ENCODE data around the gene FGF9.

DNA sequence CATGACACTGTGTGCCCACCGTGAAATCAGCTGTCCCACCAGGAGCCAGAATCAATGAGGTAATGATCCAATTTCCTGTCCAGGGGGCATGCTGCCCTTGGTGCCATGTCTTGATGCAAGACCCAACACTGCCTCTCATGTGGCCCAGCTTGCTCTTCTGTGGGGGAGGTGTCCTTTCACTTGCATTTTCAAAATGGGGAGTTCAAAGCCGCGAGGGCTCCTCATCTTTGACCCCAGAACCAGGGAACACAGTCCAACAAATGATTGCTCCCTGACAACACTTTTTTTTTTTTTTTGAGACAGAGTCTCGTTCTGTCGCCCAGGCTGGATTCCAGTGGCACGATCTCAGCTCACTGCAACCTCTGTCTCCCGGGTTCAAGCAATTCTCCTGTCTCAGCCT, 64.1 kb downstream of the FGF9 start:
- TF ChIP-seq TAF1 (IDR thresholded peaks at IDR 0.05; ENCODE audit: low read depth, low read length) (no peak), BRCA1 (IDR thresholded peaks at IDR 0.05; ENCODE audit: low read depth, low read length) (no peak), RAD21 (IDR thresholded peaks at IDR 0.05 in 1 of 2, conservative IDR thresholded peaks at IDR 0.05 in 1 of 2; ENCODE audit: low read depth in 2 of 2, low read length in 2 of 2) (no peak)
- TF ChIP-seq, protein P1, sequence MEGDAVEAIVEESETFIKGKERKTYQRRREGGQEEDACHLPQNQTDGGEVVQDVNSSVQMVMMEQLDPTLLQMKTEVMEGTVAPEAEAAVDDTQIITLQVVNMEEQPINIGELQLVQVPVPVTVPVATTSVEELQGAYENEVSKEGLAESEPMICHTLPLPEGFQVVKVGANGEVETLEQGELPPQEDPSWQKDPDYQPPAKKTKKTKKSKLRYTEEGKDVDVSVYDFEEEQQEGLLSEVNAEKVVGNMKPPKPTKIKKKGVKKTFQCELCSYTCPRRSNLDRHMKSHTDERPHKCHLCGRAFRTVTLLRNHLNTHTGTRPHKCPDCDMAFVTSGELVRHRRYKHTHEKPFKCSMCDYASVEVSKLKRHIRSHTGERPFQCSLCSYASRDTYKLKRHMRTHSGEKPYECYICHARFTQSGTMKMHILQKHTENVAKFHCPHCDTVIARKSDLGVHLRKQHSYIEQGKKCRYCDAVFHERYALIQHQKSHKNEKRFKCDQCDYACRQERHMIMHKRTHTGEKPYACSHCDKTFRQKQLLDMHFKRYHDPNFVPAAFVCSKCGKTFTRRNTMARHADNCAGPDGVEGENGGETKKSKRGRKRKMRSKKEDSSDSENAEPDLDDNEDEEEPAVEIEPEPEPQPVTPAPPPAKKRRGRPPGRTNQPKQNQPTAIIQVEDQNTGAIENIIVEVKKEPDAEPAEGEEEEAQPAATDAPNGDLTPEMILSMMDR (IDR thresholded peaks at IDR 0.05; ENCODE audit: control extremely low read depth in 1 of 3, insufficient read depth in 1 of 3, low read depth in 1 of 3, low read length in 3 of 3), result no peak

Measured in H1 (cell line).